Skeletal muscle tissue (tissue), 4 donors: ENCODE data around the gene RPIA. TPM values are rescaled to one million over a fixed set of nuclear protein-coding genes. Genes with fewer than 3 reads are reported as not detected.
"Not testable (repeated sequence)": the region's sequence is repeated elsewhere in the genome, so short reads cannot be mapped to it uniquely, and the experiment has no call there.

ENCODE experiments used
- H3K27ac ChIP-seq: one replicate; pipeline ENCODE4 v1.7.0; 2013; ENCODE audit warnings: mild to moderate bottlenecking, low read depth, low read length, inconsistent platforms
- H3K27me3 ChIP-seq, 3 donors: one replicate each; pipeline ENCODE4 v1.7.0; 2013; ENCODE audit warnings: low read length in 3 of 3; ENCODE audit not compliant: control insufficient read depth in 3 of 3, insufficient read depth in 3 of 3
- H3K36me3 ChIP-seq, 3 donors: one replicate each; pipeline ENCODE4 v1.7.0; 2013; ENCODE audit warnings: low read length in 3 of 3; ENCODE audit not compliant: control insufficient read depth in 3 of 3, insufficient read depth in 3 of 3
- H3K4me1 ChIP-seq, 3 donors: one replicate each; pipeline ENCODE4 v1.7.0; 2013; ENCODE audit warnings: low read length in 3 of 3, mild to moderate bottlenecking in 3 of 3; ENCODE audit not compliant: control insufficient read depth in 3 of 3, insufficient read depth in 3 of 3
- H3K4me3 ChIP-seq, 3 donors: one replicate each; pipeline ENCODE4 v1.7.0; 2013; ENCODE audit warnings: low read length in 3 of 3
- H3K9ac ChIP-seq, 3 donors: one replicate each; pipeline ENCODE4 v1.7.0; 2013; ENCODE audit warnings: low read length in 3 of 3, mild to moderate bottlenecking in 3 of 3, moderate library complexity in 2 of 3, low read depth in 1 of 3
- H3K9me3 ChIP-seq, 3 donors: one replicate each; pipeline ENCODE4 v1.7.0; 2013; ENCODE audit warnings: low read length in 3 of 3; ENCODE audit not compliant: control insufficient read depth in 3 of 3
- total RNA-seq: library from RNA; depleted of rRNA; stranded (reverse); fragments of >200 nt; gene quantifications from one replicate; pipeline ENCODE4 v1.2.3, GENCODE V29; 2014
- donor health status: Osteomylitis.

Gene RPIA
- total RNA-seq, 1 donor from 2014 or later = 11.0 TPM

DNA sequence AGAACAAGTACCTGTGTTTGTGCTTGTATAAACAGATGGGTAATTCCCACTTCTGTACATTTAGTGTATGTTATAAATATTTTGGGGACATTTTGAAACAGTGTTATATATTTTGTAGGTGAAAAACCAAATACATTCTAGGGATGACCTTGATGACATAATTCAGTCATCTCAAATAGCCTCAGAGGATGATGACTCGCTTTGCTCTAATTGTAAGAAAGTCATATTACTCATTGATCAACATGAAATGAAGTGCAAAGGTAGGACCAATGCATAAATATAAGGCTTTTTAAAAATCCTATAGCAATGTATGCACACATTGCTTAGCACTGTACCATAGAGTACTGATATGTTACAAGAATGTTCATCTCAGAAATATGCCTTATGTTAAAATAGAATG is 105.7 kb downstream of the RPIA start:
- not testable (repeated sequence) for H3K27ac ChIP-seq, H3K9ac ChIP-seq, H3K9me3 ChIP-seq, H3K4me3 ChIP-seq, H3K27me3 ChIP-seq, H3K4me1 ChIP-seq, H3K36me3 ChIP-seq

Other genes with a start within 250 kb of the RPIA start
- gene FOXI3, start 239.0 kb upstream of the RPIA start, total RNA-seq = not detected
- 24.0 TPM for gene EIF2AK3, start 64.2 kb upstream of the RPIA start, total RNA-seq